GOT3 (cell line): ENCODE results near the gene SPAG6.

ENCODE experiments used
- DNase-seq: peaks from one replicate; lab custom pipeline; 2025; ENCODE audit warnings: mixed read lengths; lab: John Stamatoyannopoulos, UW

SPAG6 gene

DNA sequence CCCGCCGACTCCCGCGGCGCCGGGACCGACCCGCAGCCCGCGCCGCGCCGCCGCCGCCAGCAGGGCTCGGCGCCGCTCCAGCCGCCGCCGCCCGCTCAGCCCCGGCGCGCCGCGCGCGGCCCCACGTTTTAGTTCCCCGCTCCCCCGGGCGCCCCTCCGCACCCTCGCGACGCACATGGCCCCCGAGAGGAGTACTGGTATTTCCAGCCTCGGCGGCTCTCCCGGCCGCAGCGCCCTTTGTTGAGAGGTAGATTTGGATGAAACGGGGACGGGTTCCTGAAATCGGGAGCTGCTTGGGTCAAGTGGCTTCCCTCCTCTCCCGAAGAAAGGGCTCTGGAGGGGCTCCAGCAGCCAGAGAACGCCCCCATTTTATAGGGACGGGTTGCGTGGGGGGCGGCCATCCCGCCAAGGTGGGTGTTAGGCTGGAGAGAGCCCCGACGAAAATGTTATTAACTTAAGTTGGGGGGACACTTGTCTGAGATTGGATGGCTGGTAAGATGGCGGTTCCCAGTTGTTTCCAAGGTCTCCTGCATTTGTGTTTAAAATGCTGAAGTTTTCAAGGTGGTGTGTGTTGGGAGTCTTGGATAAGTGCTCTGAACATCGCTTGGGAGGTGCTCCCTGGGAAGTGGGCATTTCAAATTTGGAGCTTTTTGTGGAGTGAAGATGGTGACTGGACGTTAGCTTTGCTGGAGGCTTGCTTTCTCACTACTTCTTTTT lies 23.2 kb upstream of the SPAG6 start:
- DNase-seq, result no peak

DNA sequence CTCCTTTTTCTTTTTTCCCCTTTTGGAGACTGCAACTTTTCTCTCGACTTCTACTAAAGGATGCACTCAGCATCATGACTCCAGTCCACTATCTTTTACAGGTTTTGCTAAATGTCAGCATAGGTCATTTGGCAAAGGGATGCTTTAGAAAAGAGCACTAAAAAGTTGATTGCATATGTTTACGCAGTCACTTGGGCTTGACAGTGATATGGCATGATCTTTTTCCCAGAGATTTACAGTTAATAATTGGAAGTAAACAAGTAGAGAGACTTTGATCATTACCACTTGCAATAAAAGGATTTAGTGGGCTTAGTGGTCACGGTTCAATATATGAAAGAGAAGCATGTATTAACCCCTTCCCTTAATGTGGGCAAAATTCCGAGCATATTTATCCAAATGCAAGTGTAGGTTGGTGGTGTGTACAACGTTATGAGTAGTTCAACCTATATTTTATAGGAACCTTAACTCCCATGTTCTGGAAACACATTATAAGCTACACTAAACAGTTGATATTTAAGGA lies 22.6 kb upstream of the SPAG6 start:
- no peak for DNase-seq

GRCh38 chr10:22323538-22324305 lies 21.6 kb upstream of the SPAG6 start:
- no peak for DNase-seq

DNA sequence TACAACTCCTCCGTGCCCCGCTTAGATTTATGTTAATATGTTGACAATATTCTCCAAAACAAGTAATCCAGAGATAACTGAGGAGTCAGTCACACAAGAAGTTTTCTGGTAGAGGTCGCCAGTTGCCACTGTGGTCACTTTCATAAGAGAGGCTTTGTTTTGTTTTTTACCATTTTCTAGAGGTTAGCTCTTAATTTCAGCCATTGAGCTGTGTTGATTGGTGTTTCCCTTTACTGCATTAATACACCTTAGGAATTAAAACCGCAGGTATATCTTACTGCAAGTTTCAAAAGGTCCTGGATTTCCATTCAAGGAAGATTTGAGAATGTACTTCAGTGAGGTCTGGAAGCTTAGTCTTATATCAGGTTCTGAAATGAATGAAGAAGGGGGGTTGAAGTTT lies 20.9 kb upstream of the SPAG6 start:
- DNase-seq, result no peak

DNA sequence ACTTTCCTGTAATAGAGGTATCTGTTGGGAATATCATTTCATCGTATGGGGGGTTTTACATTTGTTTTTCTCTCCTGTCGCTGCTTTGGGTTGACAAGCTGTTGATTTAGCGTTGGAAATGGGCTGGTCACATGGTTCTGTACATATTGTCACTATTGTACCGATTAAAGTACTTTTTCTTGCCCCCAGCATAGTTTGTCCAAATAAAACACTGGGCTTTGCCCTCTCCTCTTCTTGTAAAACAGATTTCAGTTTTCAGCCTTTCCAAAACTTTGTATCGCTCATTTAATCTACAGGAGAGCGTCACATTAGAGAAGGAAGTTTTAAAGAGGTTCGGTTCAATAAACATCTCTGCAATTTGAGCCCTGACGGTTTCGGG lies 20.4 kb upstream of the SPAG6 start:
- no peak for DNase-seq

DNA sequence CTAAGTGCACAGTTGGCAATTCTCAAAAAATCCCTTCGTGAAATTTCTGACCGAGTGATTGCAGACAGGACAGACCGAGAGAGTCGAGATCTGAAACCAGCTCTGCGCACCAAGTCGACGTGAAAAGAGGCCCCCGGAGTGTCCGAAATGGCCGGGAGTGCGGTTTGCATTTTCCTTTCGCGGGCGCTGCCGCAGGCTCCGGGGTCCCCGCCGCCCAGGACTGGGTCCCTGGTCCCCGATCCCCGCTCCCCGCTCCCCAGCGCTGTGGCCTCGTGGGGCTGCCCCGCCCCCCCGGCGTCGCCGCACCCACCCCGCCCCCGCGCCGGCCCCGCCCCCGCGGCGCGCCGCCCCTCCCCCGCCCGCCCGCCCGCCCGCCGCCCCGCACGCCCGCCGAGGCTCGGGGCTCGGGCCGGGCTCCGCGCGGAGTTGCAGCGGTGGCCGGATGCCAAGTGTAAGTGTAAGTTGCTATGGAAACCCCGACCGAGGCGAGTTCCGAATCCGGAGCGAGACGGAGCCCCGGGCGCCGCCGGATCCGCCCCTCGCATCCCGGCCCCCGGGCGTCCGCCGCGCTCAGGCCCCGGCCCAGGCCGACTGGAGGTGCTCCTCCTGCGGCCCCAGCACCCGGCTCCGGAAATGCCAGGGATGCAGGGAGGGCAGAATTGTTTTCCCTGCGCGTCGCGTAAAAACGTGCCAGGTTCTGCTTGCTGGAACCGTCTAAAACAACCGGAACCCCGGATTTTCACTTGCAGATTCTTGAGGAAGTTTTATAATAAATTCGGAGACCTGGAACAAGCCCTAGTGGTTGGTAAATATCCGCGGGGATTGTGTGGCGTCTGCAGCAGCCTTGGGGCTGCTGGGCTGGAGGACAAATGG lies 19.8 kb upstream of the SPAG6 start:
- DNase-seq, result peak; percentile 30

DNA sequence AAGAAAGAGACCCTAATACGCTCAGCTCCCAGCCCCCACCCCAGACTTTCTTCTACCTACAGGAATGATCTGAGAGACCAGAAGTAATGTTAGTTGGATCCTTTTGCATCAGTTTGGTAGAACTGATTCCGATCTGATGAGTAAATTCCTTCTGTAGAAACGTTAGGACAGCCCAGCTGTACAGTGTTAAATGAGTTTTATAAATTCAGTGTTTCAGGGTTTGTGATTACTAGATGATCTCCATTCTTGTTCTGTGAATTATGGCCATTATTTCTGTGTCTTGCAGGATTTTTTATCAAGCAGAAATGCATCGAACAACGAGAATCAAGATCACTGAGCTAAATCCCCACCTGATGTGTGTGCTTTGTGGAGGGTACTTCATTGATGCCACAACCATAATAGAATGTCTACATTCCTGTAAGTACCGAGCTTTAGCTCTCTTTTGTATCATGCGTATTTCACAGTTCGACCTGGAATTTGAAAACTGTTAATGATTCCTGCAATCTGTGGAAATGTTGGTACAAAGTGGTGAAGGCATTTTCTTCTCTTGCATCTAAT lies 19.1 kb upstream of the SPAG6 start:
- DNase-seq, result no peak

DNA sequence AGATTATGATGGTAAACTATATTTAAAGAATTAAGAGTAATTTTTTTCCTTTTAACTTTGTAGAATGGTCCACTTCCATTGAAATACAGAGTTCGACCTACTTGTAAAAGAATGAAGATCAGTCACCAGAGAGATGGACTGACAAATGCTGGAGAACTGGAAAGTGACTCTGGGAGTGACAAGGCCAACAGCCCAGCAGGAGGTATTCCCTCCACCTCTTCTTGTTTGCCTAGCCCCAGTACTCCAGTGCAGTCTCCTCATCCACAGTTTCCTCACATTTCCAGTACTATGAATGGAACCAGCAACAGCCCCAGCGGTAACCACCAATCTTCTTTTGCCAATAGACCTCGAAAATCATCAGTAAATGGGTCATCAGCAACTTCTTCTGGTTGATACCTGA lies 16.1 kb upstream of the SPAG6 start:
- no peak for DNase-seq

- no peak for DNase-seq
These were observed 13.1 kb upstream of the SPAG6 start for GRCh38 chr10:22332116-22332692.

- DNase-seq, result no peak
These were observed 11.9 kb upstream of the SPAG6 start for GRCh38 chr10:22333167-22333974.

- no peak for DNase-seq
These were observed 11.4 kb upstream of the SPAG6 start for GRCh38 chr10:22333975-22334282.

DNA sequence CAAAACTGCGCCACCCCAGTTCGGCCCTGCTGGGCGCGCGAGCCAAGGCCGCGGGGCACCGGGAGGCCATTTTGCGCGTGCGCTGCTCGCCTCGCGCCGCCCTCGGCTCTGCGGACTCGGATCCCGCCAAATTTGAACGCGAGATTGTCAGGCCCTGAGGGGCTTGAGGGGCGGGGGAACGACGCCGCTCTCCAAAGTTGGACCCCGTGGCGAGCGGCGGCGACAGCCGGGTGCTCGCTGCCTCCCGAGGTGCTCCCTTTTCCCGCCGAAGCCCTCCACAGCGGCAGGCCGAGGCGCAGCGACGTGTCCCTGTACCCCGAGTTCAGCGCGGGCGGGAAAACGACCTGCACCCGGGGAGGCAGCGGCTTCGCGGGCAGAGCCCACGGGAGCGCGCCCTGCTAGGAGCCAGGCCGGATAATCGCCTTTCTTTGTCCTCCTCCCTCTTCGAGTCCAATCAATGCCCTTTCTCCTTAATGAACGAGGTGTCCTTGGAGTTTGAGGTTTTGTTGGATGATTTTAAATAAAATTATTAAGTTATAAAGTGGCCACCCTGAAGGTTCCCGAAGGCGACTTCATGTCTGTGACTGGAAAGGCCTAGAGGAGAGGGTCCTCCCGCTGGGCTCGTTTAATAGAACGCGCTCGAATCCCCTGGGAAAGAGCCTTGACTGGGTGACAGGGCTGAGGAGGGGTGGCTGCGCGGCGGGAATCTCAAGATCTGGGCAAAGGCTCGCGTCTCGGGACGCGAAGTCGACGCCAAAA lies 10.7 kb upstream of the SPAG6 start:
- DNase-seq, result no peak

DNA sequence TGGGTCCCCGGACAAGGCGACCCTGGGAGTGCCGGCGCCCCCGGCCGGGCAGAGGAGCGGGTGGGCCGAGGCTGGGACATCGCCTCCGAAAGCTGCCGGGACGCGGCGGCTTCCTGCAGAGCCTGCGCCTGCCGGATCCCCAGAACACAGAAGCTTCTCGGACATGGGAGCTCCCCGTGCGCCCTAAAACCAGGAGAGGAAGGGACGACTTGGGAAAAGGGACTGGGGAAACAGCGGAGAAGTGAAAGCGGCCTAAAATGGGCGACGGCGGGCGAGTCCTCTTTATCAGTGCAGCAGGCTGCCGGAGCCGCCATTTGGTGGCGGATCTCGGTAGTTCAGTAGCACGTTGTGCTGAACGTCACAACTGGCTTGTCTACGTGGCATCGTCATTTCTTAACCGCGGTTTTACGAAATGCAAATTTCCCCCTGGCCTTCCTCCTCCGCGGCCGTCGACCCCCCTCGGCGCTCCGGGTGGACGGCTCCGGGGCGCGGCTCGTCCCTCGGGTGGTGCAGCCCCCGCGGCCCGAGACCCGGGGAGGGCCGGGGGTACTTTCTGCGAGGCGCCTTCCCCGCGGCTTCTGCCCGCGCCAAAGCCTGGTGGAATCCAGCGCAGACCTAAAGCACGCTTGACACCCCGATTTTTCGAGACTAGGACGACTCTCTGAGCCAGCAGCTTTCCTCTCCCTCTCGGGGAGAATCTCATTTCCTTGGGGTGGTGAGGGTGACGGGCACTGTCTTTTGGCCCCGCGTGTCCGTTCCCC lies 9.9 kb upstream of the SPAG6 start:
- DNase-seq, result no peak

DNA sequence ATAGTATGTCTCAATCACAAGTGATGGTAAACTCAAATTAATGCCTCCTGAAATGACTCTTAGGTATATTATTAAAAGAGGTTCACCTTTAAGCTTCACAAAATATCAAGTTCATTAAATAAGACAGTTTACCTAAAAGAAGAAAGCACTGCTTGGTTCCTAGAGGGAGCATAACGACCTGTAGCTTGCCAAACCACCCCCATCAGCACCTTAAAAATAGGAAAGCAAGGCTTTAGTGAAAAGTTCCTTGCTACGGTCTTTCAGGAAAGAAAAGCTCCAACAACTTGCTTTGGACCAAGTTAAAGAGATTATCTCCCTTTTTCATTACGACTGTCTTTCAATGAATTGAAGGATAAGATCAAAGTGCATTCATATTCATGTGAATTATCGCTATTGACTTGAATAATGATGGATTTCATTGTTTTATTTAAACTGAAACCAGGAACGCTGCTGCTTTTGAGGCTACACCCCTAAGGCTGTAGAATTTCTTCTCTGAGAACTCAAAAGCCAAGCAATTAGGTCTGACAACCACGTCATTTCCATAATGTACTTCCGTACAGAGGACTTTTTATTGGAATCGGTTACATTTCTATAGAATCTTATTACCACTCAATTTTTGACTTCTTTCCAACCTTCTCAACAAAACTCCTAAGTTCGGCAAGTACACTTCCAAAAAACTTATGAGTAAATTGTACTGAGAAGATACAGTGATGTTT lies 7.0 kb upstream of the SPAG6 start:
- DNase-seq, result no peak

DNA sequence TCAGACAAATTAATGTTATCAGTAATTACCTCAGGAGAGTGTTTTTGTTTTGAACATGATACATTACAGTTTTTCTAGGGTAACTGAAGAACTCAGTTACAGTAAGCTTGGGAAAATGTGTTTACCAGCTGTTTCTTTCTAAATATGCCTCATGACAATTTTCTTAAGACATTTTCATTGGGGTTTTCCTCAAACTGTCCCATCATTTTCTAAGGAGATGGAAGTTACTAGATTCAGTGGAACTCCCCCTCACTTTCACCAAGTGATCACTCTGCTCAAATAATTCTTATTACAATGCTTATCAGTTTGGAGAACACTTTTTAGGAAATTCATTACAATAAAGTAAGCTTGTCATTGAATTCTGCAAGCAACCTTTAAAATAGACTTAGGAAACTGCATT lies 6.4 kb upstream of the SPAG6 start:
- no peak for DNase-seq

- DNase-seq, result no peak
These were observed 5.5 kb upstream of the SPAG6 start for GRCh38 chr10:22339761-22340328.

DNA sequence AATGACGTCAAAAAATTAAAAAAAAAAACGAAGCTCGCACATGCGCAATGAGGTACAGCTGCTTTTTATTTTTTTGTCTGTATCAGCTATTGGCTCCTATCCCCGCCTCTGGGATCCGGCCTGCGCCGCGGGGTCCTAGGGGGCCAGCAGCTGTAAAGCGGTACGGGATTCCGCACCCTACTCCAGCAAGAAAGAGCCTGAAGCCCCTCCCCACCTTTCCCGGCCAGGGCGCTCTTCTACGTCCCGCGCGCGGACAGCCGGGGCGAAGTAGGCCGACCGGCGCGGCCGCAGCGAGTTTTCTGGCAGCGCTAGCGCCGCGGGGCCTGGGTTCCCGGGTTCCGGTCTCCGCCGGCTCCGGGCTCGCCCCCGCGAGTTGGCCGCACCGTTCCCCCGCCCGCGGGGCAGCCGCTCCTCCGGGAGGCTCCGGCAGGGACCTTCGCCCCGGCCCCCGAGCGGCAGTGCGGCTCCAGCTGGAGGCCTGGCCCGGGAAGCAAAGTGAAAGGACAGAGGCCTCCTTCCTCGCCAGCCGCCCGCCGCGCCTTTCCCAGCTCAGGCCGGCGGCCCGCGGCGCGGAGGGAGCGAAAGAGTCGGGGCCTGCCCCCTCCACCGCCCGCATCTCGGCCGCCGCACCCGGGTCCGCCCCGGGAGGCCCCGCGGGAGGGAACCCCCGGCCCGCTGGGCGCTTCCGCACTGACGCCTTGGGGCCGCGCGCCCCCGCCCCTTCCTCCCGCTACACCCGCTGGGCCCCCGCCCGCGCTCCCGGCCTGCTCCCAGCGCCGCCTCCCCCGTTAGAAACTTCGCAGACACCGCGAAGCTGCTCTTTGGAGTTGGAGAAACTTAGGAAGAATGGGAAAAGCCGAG lies 4.7 kb upstream of the SPAG6 start:
- DNase-seq, result peak; percentile 80
